ENCODE data around the gene B3GALT6.

DNA sequence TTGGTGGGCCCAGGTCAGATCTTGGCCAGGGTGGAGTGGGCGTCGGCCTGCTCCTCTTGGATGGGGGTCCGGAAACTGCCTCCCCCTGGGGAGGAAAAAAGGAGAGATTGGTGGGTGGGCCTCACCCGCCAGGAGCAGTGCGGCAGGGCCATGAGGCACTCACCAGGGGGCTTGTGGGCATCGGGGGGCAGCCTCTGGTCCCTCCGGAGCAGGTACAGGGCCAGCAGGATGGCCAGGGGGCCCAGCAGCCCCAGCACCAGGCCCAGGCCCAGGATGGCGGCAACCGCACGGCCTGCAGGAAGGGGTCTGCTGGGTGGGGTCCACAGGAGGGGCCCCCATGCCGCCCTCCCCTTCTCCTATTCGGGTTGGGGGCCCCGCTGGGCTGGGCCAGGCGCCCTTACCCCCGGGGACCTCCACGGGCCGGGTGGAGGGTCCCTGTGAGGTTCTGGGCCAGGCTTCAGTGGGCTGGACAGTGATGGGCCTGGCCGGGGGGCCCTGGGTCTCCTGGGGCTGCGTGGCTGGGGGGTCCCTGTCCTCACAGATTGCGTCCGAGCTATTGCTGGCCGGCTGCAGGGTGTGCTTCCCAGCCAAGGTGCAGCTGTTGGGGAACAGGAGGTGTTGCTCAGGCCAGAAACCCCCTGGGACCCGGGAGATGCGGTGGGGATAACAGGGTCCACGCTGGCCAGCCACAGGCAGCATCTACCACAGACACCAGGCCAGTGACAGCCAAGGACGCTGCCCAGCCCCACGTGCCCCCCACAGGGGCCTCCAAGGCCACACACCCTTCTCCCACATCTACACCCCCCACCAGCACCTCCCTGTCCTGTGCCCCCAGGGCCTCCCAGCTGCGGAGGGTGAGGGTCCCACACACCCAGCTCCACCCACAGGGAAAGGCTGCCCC, 20.2 kb upstream of the B3GALT6 start:
- TF ChIP-seq, protein P1, sequence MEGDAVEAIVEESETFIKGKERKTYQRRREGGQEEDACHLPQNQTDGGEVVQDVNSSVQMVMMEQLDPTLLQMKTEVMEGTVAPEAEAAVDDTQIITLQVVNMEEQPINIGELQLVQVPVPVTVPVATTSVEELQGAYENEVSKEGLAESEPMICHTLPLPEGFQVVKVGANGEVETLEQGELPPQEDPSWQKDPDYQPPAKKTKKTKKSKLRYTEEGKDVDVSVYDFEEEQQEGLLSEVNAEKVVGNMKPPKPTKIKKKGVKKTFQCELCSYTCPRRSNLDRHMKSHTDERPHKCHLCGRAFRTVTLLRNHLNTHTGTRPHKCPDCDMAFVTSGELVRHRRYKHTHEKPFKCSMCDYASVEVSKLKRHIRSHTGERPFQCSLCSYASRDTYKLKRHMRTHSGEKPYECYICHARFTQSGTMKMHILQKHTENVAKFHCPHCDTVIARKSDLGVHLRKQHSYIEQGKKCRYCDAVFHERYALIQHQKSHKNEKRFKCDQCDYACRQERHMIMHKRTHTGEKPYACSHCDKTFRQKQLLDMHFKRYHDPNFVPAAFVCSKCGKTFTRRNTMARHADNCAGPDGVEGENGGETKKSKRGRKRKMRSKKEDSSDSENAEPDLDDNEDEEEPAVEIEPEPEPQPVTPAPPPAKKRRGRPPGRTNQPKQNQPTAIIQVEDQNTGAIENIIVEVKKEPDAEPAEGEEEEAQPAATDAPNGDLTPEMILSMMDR (IDR thresholded peaks at IDR 0.05): no peak
- TF ChIP-seq POLR2AphosphoS5 (IDR thresholded peaks at IDR 0.05; ENCODE audit: low read depth, low read length) (no peak), SIN3A (IDR thresholded peaks at IDR 0.05; ENCODE audit: borderline replicate concordance, insufficient read depth, low read depth, low read length) (no peak)

All from Panc1 (cell line).